ENCODE measurements around the gene CHRD.
"Not testable (repeated sequence)": the region's sequence is repeated elsewhere in the genome, so short reads cannot be mapped to it uniquely, and the experiment has no call there.

Gene CHRD

GRCh38 chr3:184415203-184415490 is 35.3 kb downstream of the CHRD start:
- DNase-seq (ENCODE audit: low spot score): no peak

- no peak for DNase-seq (ENCODE audit: low spot score)
These were observed 37.9 kb downstream of the CHRD start for GRCh38 chr3:184417619-184418327.

DNA sequence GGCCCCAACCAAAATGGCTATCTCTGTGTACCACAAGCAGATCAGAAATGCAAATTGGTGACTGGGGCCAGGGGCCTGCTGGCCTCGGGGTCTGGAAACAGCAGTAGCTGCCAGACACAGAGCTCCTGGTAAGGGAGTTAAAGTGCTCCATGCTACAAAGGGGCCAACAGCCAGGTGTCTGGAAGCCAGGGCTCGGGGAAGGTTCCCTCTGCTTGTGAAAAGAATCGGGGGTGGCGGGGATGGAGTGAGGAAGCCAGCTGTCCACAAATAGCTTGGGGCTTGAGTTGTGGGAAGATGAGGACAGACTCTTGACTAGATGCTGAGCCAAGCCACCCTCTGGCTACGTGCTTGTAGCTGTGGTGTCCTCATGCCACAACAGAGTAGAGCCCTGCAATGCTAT is 39.3 kb downstream of the CHRD start:
- DNase-seq (ENCODE audit: low spot score): no peak

DNA sequence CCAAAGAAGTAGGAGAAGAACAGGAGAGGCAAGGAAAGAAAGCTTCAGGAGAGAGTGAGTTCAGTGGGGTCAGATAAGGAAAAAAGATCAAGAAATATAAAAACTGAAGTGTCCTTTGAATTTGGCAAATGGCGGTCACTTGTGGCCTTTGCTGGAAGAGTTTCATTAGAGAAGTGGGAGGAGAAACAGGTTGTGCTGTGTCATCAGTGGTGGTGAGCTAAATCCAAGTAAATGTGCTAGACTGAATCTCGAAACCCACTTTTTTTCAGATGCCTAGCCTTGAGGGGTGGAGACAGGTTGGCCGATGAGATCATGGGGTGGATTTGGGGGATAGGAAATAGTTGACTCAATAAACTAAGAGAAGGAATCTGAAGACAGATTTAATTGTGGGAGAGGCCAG is 43.7 kb downstream of the CHRD start:
- DNase-seq (ENCODE audit: low spot score): no peak

GRCh38 chr3:184426691-184427141 is 46.9 kb downstream of the CHRD start:
- no peak for DNase-seq (ENCODE audit: low spot score)

- no peak for DNase-seq (ENCODE audit: low spot score)
These were observed 48.8 kb downstream of the CHRD start for GRCh38 chr3:184428561-184429175.

GRCh38 chr3:184429786-184430185 is 49.9 kb downstream of the CHRD start:
- no peak for DNase-seq (ENCODE audit: low spot score)

DNA sequence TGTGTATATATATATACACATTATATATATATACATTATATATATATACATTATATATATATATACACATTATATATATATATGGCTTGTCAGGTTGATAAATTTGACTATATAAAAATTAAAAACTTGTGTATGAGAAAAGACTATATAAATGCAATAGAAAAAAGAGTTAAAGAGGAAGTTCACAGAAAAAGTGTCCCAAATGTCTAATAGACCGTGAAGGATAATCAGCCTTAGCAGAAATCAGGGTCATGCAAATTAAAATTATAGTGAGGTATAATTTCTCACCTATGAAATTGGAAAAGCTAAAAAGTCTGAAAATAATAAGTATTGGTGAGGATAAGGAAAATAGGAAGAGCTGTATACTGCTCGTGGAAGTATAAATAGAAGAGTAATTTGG is 51.1 kb downstream of the CHRD start:
- DNase-seq (ENCODE audit: low spot score): no peak

DNA sequence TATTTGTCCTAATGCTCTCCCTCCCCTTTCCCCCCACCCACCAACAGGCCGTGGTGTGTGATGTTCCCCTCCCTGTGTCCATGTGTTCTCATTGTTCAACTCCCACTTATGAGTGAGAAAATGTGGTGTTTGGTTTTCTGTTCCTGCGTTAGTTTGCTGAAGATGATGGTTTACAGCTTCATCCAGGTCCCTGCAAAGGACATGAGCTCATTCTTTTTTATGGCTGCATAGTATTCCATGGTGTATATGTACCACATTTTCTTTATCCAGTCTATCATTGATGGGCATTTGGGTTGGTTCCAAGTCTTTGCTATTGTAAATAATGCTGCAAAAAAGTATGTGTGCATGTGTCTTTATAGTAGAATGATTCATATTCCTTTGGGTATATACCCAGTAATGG is 53.3 kb downstream of the CHRD start:
- not testable (repeated sequence) for DNase-seq (ENCODE audit: low spot score)

GRCh38 chr3:184439096-184439495 is 59.2 kb downstream of the CHRD start:
- no peak for DNase-seq (ENCODE audit: low spot score)
